ENCODE measurements around the gene RIMBP2. TPM values are rescaled to one million over a fixed set of nuclear protein-coding genes. Genes with fewer than 3 reads are reported as not detected.

RIMBP2 gene
- total and polyA plus RNA-seq, 2 experiments from 2014 or later: 0.31 to 0.37 TPM

GRCh38 chr12:130364578-130364977, 351.5 kb downstream of the RIMBP2 start:
- no peaks in the 10 kb centered on the region for H3K36me3 ChIP-seq (ENCODE audit: insufficient read depth)
- no peak for TF ChIP-seq ZNF331 (CRISPR knock-in tag; IDR thresholded peaks at IDR 0.05; ENCODE audit: low read depth)
- TF ChIP-seq CREB1 (CRISPR knock-in tag; IDR thresholded peaks at IDR 0.05; ENCODE audit: low read depth): no peak
- TF ChIP-seq POLR2AphosphoS5 (IDR thresholded peaks at IDR 0.05; ENCODE audit: low read depth): no peak
- no peak for TF ChIP-seq NANOG (IDR thresholded peaks at IDR 0.05; ENCODE audit: borderline replicate concordance)
- no peak for TF ChIP-seq EZH2 (IDR thresholded peaks at IDR 0.05; ENCODE audit: low read depth, unreplicated experiment)
- no peak for TF ChIP-seq REST (IDR thresholded peaks at IDR 0.05; ENCODE audit: unreplicated experiment)
- TF ChIP-seq ZNF462 (CRISPR knock-in tag; IDR thresholded peaks at IDR 0.05): no peak
- no peak for TF ChIP-seq JUNB (IDR thresholded peaks at IDR 0.05; ENCODE audit: unreplicated experiment)
- no peak for TF ChIP-seq CTCF (conservative IDR thresholded peaks at IDR 0.05; ENCODE audit: low read depth in 2 of 2)
- TF ChIP-seq ZNF114 (CRISPR knock-in tag; IDR thresholded peaks at IDR 0.05): no peak
- TF ChIP-seq EZH2phosphoT487 (IDR thresholded peaks at IDR 0.05; ENCODE audit: unreplicated experiment): no peak
- TF ChIP-seq ETS1 (IDR thresholded peaks at IDR 0.05): no peak
- TF ChIP-seq STAT1 (IDR thresholded peaks at IDR 0.05; ENCODE audit: unreplicated experiment): no peak
- H3K27ac ChIP-seq (ENCODE audit: low read depth): no peak overlapping the region
- H3K4me2 ChIP-seq: no peak overlapping the region
- no peak overlapping the region for H3K27ac Mint-ChIP-seq
- H3F3A ChIP-seq (replicated peaks; ENCODE audit: low read depth): no peaks in the 10 kb centered on the region
- H3K36me3 Mint-ChIP-seq (ENCODE audit: low read depth): peaks cover 39% of the 10 kb centered on the region
- no peaks in the 10 kb centered on the region for H3K4me1 ChIP-seq (ENCODE audit: insufficient read depth)
- H3K4me3 ChIP-seq: no peak overlapping the region
- no peaks in the 10 kb centered on the region for H3K9me2 ChIP-seq (ENCODE audit: insufficient read depth)
- peaks cover 98% of the 10 kb centered on the region for H3K9me3 Mint-ChIP-seq
- DNase-seq (ENCODE audit: low spot score): no peak
- ATAC-seq: no peak
- H4K20me1 ChIP-seq (replicated peaks; ENCODE audit: insufficient read depth): no peaks in the 10 kb centered on the region
- no peaks in the 10 kb centered on the region for H3K4me1 Mint-ChIP-seq
- no peaks in the 10 kb centered on the region for H3K79me2 ChIP-seq (replicated peaks; ENCODE audit: insufficient read depth)
- H3K27me3 Mint-ChIP-seq (ENCODE audit: insufficient read depth, low read depth, poor library complexity): peaks cover 2% of the 10 kb centered on the region
- H3K27me3 ChIP-seq (ENCODE audit: insufficient read depth): no peaks in the 10 kb centered on the region
- no peak overlapping the region for H3K4me3 Mint-ChIP-seq
- H2AFZ ChIP-seq: no peak overlapping the region
